DMS114 treated with DMSO at 0.1 percent for 48 hours (cell line): ENCODE data around the gene SV2B.
"Not testable (repeated sequence)": the region's sequence is repeated elsewhere in the genome, so short reads cannot be mapped to it uniquely, and the experiment has no call there.

Experiments used
- DNase-seq: peaks from one replicate; lab custom pipeline; 2025; ENCODE audit not compliant: unreplicated experiment; lab: John Stamatoyannopoulos, UW

SV2B gene, protein sequence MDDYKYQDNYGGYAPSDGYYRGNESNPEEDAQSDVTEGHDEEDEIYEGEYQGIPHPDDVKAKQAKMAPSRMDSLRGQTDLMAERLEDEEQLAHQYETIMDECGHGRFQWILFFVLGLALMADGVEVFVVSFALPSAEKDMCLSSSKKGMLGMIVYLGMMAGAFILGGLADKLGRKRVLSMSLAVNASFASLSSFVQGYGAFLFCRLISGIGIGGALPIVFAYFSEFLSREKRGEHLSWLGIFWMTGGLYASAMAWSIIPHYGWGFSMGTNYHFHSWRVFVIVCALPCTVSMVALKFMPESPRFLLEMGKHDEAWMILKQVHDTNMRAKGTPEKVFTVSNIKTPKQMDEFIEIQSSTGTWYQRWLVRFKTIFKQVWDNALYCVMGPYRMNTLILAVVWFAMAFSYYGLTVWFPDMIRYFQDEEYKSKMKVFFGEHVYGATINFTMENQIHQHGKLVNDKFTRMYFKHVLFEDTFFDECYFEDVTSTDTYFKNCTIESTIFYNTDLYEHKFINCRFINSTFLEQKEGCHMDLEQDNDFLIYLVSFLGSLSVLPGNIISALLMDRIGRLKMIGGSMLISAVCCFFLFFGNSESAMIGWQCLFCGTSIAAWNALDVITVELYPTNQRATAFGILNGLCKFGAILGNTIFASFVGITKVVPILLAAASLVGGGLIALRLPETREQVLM

DNA sequence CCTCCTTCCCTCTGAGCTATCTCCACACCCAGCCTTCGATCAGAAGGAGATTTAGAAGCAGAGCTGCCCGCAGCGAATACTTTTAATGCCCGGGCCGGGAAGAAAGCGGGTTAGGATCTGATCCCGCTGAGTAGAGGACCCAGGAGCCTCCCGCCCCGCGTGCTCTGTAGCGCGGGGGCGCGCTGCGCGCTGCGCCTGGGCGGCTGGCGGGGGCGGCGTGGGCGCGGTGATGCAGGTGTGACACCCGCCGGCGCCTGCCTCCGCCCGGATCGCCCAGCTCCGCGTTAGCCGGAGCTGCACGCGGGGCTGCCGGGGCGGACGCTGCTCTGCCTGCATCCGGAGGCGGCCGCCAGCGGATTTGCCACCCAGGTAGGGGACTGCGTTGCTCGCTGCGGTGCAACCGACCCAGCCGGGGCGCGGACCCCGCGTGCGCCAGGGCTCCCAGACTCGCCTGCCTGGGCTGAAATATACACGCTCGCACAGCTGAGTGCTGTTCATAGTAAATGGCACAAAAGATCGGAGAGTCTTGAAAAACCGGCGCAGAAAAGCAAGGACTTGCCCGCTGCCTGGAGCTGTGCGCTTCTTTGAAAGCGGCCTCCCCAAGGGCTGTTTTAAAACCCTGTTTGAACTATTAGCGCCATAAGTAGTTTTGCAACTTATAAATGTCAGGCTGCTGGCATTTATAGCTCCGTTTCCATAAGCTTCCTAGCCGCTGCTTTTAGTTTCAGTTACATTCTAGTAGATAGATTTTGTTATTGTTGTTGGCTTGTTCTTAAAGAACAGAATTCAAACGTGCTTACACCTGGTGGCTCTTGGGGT lies at the start of gene SV2B:
SV2B (plus strand) TSS at position 263 of the 819 bp plus-strand sequence. CDS start 126,007 bp downstream, outside the sequence.
- DNase-seq: peak; percentile 41

DNA sequence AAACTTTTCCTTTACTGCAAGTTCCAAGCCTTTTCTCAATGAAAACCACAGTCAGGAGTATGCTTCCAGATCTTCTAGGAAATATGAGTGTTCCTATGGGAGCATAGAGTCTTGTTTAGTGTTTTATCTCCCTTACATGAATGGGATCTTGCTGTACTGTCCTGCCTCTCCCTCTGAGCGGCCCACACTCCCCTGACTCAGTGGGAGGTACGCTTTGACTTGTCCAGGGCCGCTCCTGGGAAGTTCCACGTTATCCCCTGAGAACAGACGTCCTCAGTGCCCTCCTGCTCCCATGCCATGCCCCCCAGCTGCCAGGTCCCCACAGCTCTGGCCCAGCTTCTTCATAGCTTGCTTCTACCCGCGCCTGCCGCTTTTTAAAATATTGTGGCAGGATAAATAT lies 48.8 kb upstream of the SV2B start:
- DNase-seq: no peak

DNA sequence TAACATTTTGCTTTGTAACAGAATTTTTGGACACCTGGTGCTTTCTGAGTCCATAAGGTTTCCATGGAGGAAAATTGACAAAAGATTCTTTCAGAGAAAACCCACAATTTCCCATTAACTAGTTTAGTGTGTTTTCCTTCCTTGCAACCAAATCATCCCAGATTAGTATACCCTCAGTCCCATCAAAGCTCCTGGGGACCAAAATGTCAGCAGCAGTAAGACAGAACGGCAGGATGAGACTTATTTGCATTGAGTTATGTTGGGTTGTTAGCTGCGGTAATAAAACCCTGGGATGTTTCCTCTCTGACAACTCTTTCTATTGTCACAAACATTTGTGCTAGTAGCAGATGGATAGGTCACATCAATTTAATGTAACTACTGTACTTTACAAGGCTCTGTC lies 45.2 kb upstream of the SV2B start:
- no peak for DNase-seq

DNA sequence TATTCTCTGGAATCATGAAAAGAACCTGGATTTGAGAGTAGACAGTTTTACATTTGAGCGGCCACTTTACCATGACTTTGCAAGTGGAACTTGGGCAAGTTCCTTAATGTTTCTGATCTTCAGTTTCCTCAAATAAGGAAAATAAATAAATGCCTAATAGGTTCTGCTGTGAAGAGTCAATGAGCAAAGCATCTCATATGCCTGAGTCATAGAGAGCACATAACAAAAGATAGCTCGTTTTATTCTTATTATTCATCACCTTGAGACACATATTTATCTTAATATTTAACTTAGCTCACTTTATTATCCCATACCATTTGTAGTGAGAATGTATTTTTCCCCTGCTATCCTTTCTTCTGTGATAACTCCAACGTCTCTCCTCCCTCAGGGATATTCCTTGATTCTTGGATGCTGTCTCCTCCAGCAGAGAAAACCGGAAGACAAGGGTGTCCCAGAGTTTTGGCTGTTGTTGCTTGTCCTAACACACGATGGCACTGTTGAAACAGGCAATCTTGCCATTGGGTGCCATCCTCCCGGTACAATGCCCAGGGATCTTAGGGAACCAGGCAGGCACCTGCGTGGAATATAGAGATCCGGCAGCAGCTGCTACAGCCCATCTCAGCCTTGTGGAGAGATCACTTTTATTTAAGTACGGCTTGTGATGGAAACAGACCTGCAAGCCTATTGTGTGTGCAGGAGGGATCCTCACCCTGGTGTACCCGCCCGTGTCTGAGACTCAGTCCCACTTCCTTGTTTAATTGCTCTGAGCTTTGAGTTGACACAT lies 44.3 kb upstream of the SV2B start:
- peak; percentile 82 for DNase-seq

DNA sequence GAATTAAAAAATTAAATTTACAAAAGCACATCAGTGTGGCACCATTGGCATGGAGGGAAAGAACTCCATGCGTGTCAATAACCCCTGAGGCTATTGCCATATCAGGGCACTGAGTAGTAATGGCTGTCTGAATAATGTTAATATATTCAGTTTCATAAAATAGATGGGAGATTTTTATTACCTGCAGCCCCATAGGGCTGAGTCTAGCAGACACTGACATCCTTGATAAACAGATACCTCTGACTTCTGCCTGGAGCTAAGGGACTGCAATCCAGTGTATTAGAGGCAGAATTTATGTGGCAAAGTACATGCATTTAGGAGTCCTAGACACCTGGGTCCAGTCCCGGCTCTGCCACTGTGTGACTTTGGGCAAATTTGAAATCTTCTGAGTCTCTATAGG lies 38.8 kb upstream of the SV2B start:
- no peak for DNase-seq

DNA sequence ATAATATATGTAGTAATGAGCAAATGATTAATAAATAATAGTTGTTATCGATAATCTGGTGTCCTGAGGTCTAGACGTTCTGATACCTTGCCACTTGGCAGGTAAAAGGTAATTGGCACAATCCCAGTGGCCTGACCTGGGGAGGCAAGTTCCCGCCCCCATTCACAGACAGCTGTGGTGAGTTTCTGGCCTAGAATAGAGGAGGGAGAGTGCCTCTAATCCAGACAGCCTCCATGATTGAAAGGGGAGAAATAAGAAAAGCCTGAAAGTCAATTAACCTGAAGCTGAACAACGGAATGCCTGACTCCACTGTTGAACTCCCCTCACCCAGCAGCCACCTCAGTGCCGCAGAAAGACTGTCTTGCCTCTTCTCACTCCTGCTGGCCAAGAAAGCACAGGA lies 38.1 kb upstream of the SV2B start:
- no peak for DNase-seq

DNA sequence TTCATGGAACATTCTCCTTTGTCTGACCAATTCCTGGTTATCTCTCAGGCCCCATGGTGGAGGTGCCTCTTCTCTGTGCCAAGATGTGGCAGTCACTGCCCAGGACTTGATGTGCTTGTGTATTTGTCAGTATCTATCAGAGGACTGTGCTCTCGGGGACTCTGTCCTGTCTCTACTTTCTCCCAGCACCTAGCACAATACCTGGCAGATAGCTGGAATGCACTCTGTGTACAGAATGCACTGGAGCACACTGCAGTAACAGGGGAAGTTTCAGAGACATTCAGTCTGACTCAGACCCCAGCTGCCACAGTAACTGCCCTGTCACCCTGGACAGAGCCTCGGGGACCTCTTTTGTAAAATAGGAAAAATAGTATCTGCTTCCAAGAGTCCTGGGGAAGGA lies 34.6 kb upstream of the SV2B start:
- DNase-seq: no peak

DNA sequence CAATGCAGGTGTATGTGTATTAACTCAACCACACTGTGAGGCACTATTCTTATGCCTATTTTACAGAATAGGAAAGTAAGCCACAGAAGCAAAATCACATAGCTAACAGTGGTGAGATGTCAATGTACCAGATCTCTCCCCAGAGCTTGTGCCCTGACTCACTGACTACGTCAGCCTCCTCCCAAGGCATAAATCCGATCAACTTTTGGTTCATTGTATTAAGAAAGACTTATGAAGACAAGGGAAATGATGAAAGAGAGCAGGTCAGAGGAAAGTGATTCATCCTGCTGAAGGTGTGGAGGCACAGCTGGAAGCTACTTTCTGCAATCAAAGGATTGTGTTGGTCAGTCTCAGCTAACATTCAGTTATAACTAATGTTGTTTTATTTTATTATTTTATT lies 33.0 kb upstream of the SV2B start:
- no peak for DNase-seq

DNA sequence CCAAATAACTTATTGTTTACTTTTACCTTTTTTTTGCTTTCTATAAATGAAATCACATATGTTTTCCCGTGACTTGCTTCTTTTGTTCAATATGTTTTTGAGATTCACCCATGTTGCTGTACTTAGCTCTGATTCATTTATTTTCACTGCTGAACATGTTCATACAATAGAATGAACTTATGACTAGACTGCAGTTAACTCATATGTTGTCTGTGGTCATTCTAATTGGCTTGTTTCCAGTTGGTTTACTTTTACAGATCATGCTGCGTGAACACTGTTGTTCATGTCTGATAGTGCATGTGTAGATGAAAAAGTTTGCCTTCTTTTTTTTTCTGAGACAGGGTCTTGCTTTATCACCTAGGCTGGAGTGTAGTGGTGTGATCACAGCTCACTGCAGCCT lies 31.6 kb upstream of the SV2B start:
- no peak for DNase-seq

DNA sequence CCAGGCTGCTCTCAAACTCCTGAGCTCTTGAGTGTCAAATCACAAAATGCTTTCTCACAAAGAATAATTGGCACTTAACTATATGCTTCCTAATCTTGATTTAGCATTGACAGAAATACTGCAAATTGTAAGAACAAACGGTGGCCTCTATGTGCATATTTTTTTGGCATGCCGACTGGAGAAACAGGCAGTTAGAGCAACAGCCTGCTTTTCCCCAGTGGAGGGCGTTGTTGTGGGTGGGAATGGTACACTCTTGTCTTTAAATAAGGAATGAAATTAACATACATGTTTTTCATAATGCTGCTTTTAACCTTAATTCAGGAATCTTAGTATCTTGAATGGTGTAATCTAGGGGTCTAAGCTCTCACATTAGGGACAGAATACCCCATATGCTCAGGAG lies 31.1 kb upstream of the SV2B start:
- DNase-seq: no peak

DNA sequence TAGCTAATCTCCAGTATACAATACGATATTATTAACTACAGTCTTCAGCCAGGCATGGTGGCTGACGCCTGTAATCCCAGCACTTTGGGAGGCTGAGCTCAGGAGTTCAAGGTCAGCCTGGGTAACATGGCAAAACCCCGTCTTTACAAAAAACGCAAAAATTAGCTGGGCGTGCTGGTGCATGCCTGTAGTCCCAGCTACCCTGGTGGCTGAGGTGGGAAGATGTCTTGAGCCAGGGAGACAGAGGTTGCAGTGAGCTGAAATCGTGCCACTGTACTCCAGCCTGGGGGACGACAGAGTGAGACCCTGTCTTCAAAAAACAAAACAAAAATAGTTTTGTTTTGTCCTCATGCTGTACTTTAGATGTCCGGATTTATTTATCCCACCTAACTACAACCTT lies 29.2 kb upstream of the SV2B start:
- no peak for DNase-seq

DNA sequence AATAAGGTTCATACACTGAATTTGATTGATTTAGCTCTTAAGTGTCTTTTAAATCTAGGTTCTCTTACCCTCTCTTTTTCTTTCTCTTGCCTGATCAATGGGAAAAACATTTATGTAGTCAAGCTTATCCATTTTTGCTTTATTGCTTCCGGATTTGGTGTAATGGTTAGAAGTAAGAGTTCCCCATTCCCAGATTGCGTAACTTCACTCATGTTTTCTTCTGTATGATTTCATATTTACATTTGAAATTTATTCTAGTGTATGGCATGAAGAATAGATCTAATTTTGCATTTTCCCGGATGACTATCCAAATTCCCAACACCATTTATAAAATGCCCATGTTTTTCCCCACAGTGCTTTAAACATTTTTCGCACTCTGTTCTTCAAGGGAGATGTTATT lies 27.9 kb upstream of the SV2B start:
- no peak for DNase-seq

DNA sequence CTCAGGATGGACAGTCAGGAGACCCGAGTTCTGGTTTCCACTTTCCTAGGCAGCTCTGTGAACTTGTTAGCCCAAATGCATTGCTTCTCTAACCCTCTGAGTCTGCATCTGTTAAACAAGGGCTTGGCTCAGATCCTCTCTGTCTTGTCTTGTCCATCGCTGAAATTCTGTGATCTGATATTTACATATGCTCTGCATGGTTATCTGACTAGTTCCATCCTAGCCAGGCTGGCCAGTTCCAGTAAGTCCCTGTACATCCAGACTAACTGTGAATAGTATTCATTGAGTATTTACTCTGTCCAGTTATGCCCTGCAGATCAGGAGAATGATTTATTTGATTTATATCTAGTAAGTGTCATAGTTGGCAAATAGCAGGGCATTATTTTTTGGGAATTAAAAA lies 27.0 kb upstream of the SV2B start:
- DNase-seq: no peak

DNA sequence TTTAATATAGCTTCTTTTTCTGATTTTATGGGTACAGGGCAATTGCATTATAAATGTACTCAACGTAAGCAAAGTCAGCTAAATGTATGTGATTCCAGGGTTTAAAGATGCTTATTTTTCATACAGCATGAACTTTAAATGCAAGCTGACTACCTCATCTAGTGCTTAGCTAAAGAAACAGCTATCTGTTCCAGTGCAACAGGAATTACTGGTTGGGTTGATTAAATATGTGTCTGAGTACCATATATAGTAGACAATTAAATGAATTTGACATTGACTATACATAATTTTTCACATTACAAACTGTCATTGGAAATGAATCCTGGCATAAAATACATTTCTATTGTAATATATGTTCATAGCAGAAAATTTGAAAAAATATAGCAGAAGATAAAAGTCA lies 26.3 kb upstream of the SV2B start:
- DNase-seq: no peak

DNA sequence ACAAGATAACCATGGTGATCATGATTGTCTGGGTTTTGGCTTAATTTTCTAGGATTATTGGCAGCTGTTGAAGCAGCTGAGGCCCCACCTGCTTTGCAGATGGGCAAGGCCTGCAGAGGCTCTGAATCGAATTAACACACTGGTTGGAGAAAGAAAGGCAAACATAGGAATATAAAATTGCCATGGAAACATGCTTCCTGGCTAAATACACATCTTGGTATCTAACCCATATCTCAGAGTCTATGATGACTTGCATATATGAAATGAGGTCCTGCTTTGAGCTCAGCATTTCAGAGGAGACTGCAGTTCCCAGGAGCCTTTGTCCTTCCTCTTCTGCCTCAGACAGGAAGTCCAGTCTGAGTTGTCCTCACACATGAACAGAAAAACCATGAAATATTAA lies 24.3 kb upstream of the SV2B start:
- no peak for DNase-seq

DNA sequence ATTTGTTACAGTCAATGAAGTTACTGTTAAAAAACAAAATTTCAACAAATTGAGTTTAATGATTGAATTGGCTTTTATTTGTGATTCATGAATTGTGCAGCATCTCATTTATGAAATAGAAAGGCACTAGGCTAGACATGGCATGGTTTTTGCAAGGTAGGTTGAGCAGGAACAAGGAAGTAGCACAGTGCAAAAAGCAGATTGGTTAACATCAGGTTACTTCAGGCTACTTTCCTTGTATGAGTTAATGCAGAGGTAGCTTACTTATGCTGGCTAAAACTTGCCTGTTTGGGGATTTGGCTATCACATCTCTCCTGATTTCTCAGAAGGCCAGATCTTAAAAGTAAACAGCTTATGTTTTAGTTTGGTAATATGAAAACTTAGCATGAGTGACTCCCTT lies 23.0 kb upstream of the SV2B start:
- DNase-seq: no peak

DNA sequence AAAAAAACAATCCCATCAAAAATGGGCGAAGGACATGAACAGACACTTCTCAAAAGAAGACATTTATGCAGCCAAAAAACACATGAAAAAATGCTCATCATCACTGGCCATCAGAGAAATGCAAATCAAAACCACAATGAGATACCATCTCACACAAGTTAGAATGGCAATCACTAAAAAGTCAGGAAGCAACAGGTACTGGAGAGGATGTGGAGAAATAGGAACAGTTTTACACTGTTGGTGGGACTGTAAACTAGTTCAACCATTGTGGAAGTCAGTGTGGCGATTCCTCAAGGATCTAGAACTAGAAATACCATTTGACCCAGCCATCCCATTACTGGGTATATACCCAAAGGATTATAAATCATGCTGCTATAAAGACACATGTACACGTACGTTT lies 6.2 kb upstream of the SV2B start:
- DNase-seq: not testable (repeated sequence)

DNA sequence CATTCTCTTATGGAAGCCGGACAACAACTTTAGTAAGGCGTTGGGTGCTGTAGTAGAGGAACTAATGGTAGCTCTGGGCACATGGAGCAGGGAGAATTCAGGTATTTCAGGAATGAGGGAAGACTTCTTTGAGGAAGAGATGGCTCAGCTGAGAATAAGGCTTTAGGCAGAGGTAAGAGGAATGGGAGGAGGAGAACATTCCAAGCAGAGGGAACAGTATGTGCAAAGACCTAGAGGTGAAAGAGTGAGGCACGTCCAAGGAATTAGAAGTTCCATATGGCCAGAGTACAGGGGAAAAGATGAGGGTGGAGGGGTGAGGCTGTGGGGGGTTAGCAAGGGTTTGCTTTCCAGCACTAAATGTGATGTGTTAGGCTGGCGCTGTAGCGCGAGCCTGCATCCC lies 1.6 kb upstream of the SV2B start:
- no peak for DNase-seq

DNA sequence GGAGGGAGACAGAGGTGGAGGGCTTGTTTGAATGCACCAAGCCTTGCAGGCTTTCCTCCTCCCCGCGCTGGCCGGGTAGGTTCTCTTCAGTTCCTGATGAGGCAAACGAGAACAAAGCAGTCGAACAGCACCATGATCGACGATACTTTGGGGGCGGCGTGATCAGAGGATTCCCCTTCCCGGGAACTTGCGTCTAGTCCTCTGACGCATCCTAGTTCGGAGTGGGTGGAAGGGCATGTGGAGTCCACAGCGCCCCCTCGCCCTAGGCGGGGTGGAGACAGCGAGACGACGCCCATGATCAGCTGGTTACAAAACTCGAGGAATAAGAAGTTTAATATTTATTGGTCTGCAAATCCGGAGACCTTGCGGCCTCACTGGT lies 452 bp upstream of the SV2B start:
- DNase-seq: peak; percentile 22

DNA sequence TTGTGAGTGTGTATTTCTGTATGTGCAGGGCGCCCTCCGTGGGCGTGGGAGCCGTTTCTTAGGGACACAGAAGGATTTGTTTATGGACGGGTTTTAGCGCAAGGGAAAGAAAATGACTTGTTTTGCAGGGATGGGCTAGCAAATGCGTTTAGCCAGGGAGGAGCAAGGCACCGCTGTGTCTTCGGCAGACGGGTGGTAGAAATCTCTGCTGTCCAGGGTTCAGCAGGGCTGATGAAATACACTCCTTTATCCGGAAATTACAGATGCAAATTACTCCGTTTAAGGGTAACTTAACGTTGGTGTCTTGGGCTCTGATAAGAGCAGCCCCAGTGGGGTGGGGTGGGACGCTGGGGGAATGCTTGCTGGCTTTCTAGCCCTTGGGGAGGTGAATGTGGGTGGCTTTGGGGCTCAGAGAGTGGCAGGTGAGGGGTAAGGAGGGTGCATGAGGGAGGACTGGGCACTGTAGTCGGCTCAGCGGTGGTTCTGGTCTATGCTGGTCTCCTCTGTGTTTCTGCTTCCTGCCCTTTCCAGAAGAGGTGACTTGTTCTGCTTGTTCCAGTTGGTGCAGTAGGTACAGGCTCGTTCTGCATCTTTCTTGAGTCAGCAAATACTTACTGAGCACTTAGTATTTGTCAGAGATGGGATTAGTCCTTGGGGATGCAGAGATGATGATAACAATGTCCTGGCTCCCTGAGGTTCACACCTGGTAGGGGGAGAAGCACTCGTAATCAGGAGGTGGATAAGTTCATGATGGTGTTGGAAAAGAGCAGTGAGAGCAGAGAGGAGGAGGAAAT lies 954 bp downstream of the SV2B start:
- no peak for DNase-seq

DNA sequence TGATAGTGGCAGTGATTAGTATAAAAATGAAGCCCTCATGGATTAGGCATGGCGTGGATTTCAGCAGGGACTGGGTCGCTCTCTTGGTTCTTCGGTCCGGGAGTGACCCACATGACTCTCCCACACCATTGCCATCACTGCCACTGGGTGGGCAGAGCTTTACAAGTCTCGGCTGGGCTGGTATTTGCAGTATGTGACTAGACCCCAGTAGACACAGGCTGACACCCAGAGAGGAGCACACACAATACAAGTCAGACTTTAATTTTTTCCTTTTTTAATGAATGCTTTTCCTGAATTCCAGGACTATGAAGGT lies 1.5 kb downstream of the SV2B start:
- no peak for DNase-seq
